Uterus (tissue), 2 donors: ENCODE measurements around the gene GRIPAP1.

ENCODE experiments used
- CTCF ChIP-seq, 4 experiments: fragments of 200-600 bp in 2 of 4; fragments of 450-650 bp in 2 of 4; sonication (generic) in 2 of 4; IDR thresholded peaks; one replicate each; pipeline ENCODE4 v1.5.1; 2016 to 2019; ENCODE audit warnings: antibody characterized with exemption in 4 of 4, mild to moderate bottlenecking in 2 of 4, moderate library complexity in 1 of 4
- POLR2A ChIP-seq, 2 donors: fragments of 450-650 bp; IDR thresholded peaks; one replicate each; pipeline ENCODE4 v1.6.1; 2016; ENCODE audit warnings: antibody characterized with exemption in 2 of 2, mild to moderate bottlenecking in 1 of 2, moderate library complexity in 1 of 2

- TF ChIP-seq CTCF (IDR thresholded peaks at IDR 0.05) (no peak), POLR2A (IDR thresholded peaks at IDR 0.05) (no peak)
Observed at GRCh38 chrX:48969471-48969870, 32.6 kb downstream of the GRIPAP1 start.
